ENCODE results near the gene ZNF254.

The ZNF254 gene

DNA sequence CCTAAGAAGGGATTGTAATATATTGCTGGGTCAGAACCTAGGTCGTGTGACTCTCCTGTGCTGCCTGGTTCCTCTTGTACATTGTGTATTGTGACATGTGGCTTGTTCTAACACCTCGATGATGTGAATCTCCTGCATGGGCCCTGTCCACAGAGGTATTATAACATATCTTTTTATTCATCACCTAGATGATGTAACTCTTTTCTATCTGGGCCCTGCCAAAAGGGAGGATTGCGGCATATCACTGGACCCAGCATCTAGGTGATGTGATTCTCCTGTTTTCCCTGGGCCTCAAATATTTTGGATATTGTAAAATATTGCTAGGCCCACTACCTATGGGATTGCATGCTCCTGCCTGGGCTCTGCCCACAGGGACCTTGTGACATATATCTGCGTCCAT, 33.4 kb upstream of the ZNF254 start:
- peaks cover 28 to 70% of the 10 kb centered on the region in 2 experiments for H3K36me3 ChIP-seq (ENCODE audit: control insufficient read depth in 1 of 2, insufficient read depth in 2 of 2, low read length in 2 of 2)
- no peak for DNase-seq
- no peak overlapping the region for H3K4ac ChIP-seq (ENCODE audit: low read depth, low read length)

GRCh38 chr19:24054044-24054935, 32.7 kb upstream of the ZNF254 start:
- Histone ChIP-seq H2AK5ac (ENCODE audit: low read length) (no peak overlapping the region), H3K4me2 (ENCODE audit: low read length) (no peak overlapping the region), H3K4me1 (ENCODE audit: control insufficient read depth in 1 of 2, insufficient read depth in 2 of 2, low read length in 2 of 2) (no peaks in the 10 kb centered on the region), H3K9ac (ENCODE audit: low read length) (no peak overlapping the region), H3K79me1 (ENCODE audit: low read length) (no peaks in the 10 kb centered on the region), H4K91ac (ENCODE audit: low read depth, low read length) (no peak overlapping the region), H3K79me2 (ENCODE audit: control insufficient read depth, insufficient read depth, low read length, poor library complexity) (no peaks in the 10 kb centered on the region), H3K36me3 (ENCODE audit: control insufficient read depth in 1 of 2, insufficient read depth in 2 of 2, low read length in 2 of 2) (peaks cover 28 to 71% of the 10 kb centered on the region in 2 experiments), H2BK120ac (ENCODE audit: insufficient read depth, low read length, poor library complexity) (no peak overlapping the region), H2AFZ (ENCODE audit: insufficient read depth, low read length, poor library complexity) (no peak overlapping the region), H3K4ac (ENCODE audit: low read depth, low read length) (no peak overlapping the region), H3K4me3 (ENCODE audit: low read depth, low read length) (no peak overlapping the region), H3K27ac (ENCODE audit: low read depth, low read length) (no peak overlapping the region), H2BK5ac (ENCODE audit: low read depth, low read length, poor library complexity) (no peak overlapping the region), H3K18ac (ENCODE audit: low read length) (no peak overlapping the region), H4K8ac (ENCODE audit: low read depth, low read length) (no peak overlapping the region), H2BK12ac (ENCODE audit: low read length) (no peak overlapping the region), H3K23ac (ENCODE audit: low read length) (no peak overlapping the region), H4K12ac (ENCODE audit: low read depth, low read length) (no peak overlapping the region), H3K9me3 (ENCODE audit: insufficient read depth, low read depth, low read length) (no peaks in the 10 kb centered on the region), H3K27me3 (ENCODE audit: insufficient read depth, low read length) (no peaks in the 10 kb centered on the region), H3K14ac (ENCODE audit: low read length) (no peak overlapping the region)
- DNase-seq: peak; percentile 97 to 99
- WGBS (ENCODE audit: extremely low coverage, insufficient coverage, insufficient read length): no CpG with 5 or more reads among the region's 5 CpGs

More for the DNA sequence above, 33.4 kb upstream of the ZNF254 start:
- Histone ChIP-seq H4K91ac (ENCODE audit: low read depth, low read length) (no peak overlapping the region), H3K9me3 (ENCODE audit: insufficient read depth, low read depth, low read length) (no peaks in the 10 kb centered on the region), H3K9ac (ENCODE audit: low read length) (no peak overlapping the region), H4K12ac (ENCODE audit: low read depth, low read length) (no peak overlapping the region), H2BK5ac (ENCODE audit: low read depth, low read length, poor library complexity) (no peak overlapping the region), H3K4me2 (ENCODE audit: low read length) (no peak overlapping the region), H2AK5ac (ENCODE audit: low read length) (no peak overlapping the region), H2BK12ac (ENCODE audit: low read length) (no peak overlapping the region), H3K27me3 (ENCODE audit: insufficient read depth, low read length) (no peaks in the 10 kb centered on the region), H3K79me1 (ENCODE audit: low read length) (no peaks in the 10 kb centered on the region), H3K4me3 (ENCODE audit: low read depth, low read length) (no peak overlapping the region), H3K27ac (ENCODE audit: low read depth, low read length) (no peak overlapping the region), H3K14ac (ENCODE audit: low read length) (no peak overlapping the region), H3K79me2 (ENCODE audit: control insufficient read depth, insufficient read depth, low read length, poor library complexity) (no peaks in the 10 kb centered on the region), H3K4me1 (ENCODE audit: control insufficient read depth in 1 of 2, insufficient read depth in 2 of 2, low read length in 2 of 2) (no peaks in the 10 kb centered on the region), H4K8ac (ENCODE audit: low read depth, low read length) (no peak overlapping the region), H2AFZ (ENCODE audit: insufficient read depth, low read length, poor library complexity) (no peak overlapping the region), H3K23ac (ENCODE audit: low read length) (no peak overlapping the region), H3K18ac (ENCODE audit: low read length) (no peak overlapping the region), H2BK120ac (ENCODE audit: insufficient read depth, low read length, poor library complexity) (no peak overlapping the region)
- WGBS (ENCODE audit: extremely low coverage, insufficient coverage, insufficient read length): no CpG with 5 or more reads among the region's 4 CpGs

DNA sequence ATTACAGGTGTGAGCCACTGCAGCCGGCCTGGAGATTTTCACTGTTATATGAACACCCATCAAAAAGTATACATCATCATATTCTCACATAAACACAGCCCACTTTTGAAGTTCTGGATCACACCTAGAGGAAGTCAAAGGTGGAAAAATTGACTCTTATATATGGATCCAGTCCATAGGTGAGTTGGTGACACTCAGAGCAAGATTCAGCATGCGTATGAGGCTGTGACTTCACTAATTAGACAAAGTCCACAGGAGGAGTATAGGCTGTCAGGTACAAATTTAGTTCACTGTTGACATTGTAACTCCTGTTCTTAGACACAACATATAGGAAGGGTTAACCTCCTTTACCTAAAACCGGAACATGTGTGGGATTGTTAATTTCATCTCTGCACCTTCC, 31.4 kb upstream of the ZNF254 start:
- Histone ChIP-seq H3K9ac (ENCODE audit: low read length) (no peak overlapping the region), H3K4me1 (ENCODE audit: control insufficient read depth in 1 of 2, insufficient read depth in 2 of 2, low read length in 2 of 2) (no peaks in the 10 kb centered on the region), H3K9me3 (ENCODE audit: insufficient read depth, low read depth, low read length) (no peaks in the 10 kb centered on the region), H3K36me3 (ENCODE audit: control insufficient read depth in 1 of 2, insufficient read depth in 2 of 2, low read length in 2 of 2) (peaks cover 21 to 73% of the 10 kb centered on the region in 2 experiments), H3K79me1 (ENCODE audit: low read length) (no peaks in the 10 kb centered on the region), H4K8ac (ENCODE audit: low read depth, low read length) (no peak overlapping the region), H2BK5ac (ENCODE audit: low read depth, low read length, poor library complexity) (no peak overlapping the region), H3K79me2 (ENCODE audit: control insufficient read depth, insufficient read depth, low read length, poor library complexity) (no peaks in the 10 kb centered on the region), H2AK5ac (ENCODE audit: low read length) (no peak overlapping the region), H4K91ac (ENCODE audit: low read depth, low read length) (no peak overlapping the region), H3K4ac (ENCODE audit: low read depth, low read length) (no peak overlapping the region), H3K4me2 (ENCODE audit: low read length) (no peak overlapping the region), H3K23ac (ENCODE audit: low read length) (no peak overlapping the region), H4K12ac (ENCODE audit: low read depth, low read length) (no peak overlapping the region), H2BK120ac (ENCODE audit: insufficient read depth, low read length, poor library complexity) (no peak overlapping the region), H3K14ac (ENCODE audit: low read length) (no peak overlapping the region), H2AFZ (ENCODE audit: insufficient read depth, low read length, poor library complexity) (no peak overlapping the region), H2BK12ac (ENCODE audit: low read length) (no peak overlapping the region), H3K4me3 (ENCODE audit: low read depth, low read length) (no peak overlapping the region), H3K27ac (ENCODE audit: low read depth, low read length) (no peak overlapping the region), H3K18ac (ENCODE audit: low read length) (no peak overlapping the region), H3K27me3 (ENCODE audit: insufficient read depth, low read length) (no peaks in the 10 kb centered on the region)
- no peak for DNase-seq
- no CpG with 5 or more reads among the region's 3 CpGs for WGBS (ENCODE audit: extremely low coverage, insufficient coverage, insufficient read length)

GRCh38 chr19:24057144-24057543, 29.8 kb upstream of the ZNF254 start:
- no peak overlapping the region for H3K14ac ChIP-seq (ENCODE audit: low read length)
- no peaks in the 10 kb centered on the region for H3K79me2 ChIP-seq (ENCODE audit: control insufficient read depth, insufficient read depth, low read length, poor library complexity)
- H3K9ac ChIP-seq (ENCODE audit: low read length): no peak overlapping the region
- no peak overlapping the region for H3K18ac ChIP-seq (ENCODE audit: low read length)
- no peak overlapping the region for H2BK12ac ChIP-seq (ENCODE audit: low read length)
- no peak overlapping the region for H4K91ac ChIP-seq (ENCODE audit: low read depth, low read length)
- no peaks in the 10 kb centered on the region for H3K27me3 ChIP-seq (ENCODE audit: insufficient read depth, low read length)
- no peaks in the 10 kb centered on the region for H3K79me1 ChIP-seq (ENCODE audit: low read length)
- H3K9me3 ChIP-seq (ENCODE audit: insufficient read depth, low read depth, low read length): no peaks in the 10 kb centered on the region
- H4K8ac ChIP-seq (ENCODE audit: low read depth, low read length): no peak overlapping the region
- no peak overlapping the region for H4K12ac ChIP-seq (ENCODE audit: low read depth, low read length)
- no peak overlapping the region for H3K4ac ChIP-seq (ENCODE audit: low read depth, low read length)
- H3K23ac ChIP-seq (ENCODE audit: low read length): no peak overlapping the region
- H2BK120ac ChIP-seq (ENCODE audit: insufficient read depth, low read length, poor library complexity): no peak overlapping the region
- no peak overlapping the region for H2BK5ac ChIP-seq (ENCODE audit: low read depth, low read length, poor library complexity)
- no peak overlapping the region for H3K4me3 ChIP-seq (ENCODE audit: low read depth, low read length)
- no CpG with 5 or more reads among the region's 5 CpGs for WGBS (ENCODE audit: extremely low coverage, insufficient coverage, insufficient read length)
- no peaks in the 10 kb centered on the region for H3K4me1 ChIP-seq (ENCODE audit: control insufficient read depth in 1 of 2, insufficient read depth in 2 of 2, low read length in 2 of 2)
- H3K4me2 ChIP-seq (ENCODE audit: low read length): no peak overlapping the region
- no peak for DNase-seq
- no peak overlapping the region for H2AK5ac ChIP-seq (ENCODE audit: low read length)
- H3K27ac ChIP-seq (ENCODE audit: low read depth, low read length): no peak overlapping the region
- H3K36me3 ChIP-seq (ENCODE audit: control insufficient read depth in 1 of 2, insufficient read depth in 2 of 2, low read length in 2 of 2): peaks cover 12 to 68% of the 10 kb centered on the region in 2 experiments
- no peak overlapping the region for H2AFZ ChIP-seq (ENCODE audit: insufficient read depth, low read length, poor library complexity)
